Stomach smooth muscle (tissue), 2 donors: ENCODE results near the gene CNNM2.

Experiments used
- H3K27ac ChIP-seq: one replicate; pipeline ENCODE4 v1.7.0; 2013; ENCODE audit warnings: mild to moderate bottlenecking, low read length, inconsistent platforms
- H3K27me3 ChIP-seq, 2 donors: one replicate each; pipeline ENCODE4 v1.7.0; 2013; ENCODE audit warnings: low read length in 2 of 2; ENCODE audit not compliant: insufficient read depth in 2 of 2, control insufficient read depth in 1 of 2
- H3K36me3 ChIP-seq, 2 donors: one replicate each; pipeline ENCODE4 v1.7.0; 2013; ENCODE audit warnings: low read length in 2 of 2; ENCODE audit not compliant: control insufficient read depth in 2 of 2, insufficient read depth in 2 of 2
- H3K4me1 ChIP-seq: one replicate; pipeline ENCODE4 v1.7.0; 2013; ENCODE audit warnings: low read length; ENCODE audit not compliant: control insufficient read depth, insufficient read depth
- H3K4me3 ChIP-seq, 2 donors: one replicate each; pipeline ENCODE4 v1.7.0; 2013; ENCODE audit warnings: low read length in 2 of 2
- H3K9ac ChIP-seq, 2 donors: one replicate each; pipeline ENCODE4 v1.7.0; 2013; ENCODE audit warnings: low read length in 2 of 2, mild to moderate bottlenecking in 1 of 2
- H3K9me3 ChIP-seq, 2 donors: one replicate each; pipeline ENCODE4 v1.7.0; 2013; ENCODE audit warnings: low read length in 2 of 2; ENCODE audit not compliant: control insufficient read depth in 2 of 2
- donor health status: healthy.
- donor health status: Pancreatic carcinoma.

CNNM2 gene

GRCh38 chr10:102917962-102918816, at the start of gene CNNM2:
CNNM2 (plus strand) TSS chr10:102918294; CDS start chr10:102918481, 187 bp downstream.
- Histone ChIP-seq H3K4me1 (peaks cover 30% of the 10 kb centered on the region), H3K9ac (peak within 1 kb of the TSS; percentile 71 to 81), H3K36me3 (no peaks in the 10 kb centered on the region), H3K27me3 (no peaks in the 10 kb centered on the region), H3K9me3 (no peaks in the 10 kb centered on the region), H3K27ac (peak within 1 kb of the TSS; percentile 76), H3K4me3 (peak within 1 kb of the TSS; percentile 94 to 95)

GRCh38 chr10:102868911-102869257, 49.2 kb upstream of the CNNM2 start:
- Histone ChIP-seq H3K9ac (peak overlapping the region; percentile 58 to 72), H3K27ac (no peak overlapping the region), H3K4me3 (peak overlapping the region; percentile 51 to 80), H3K9me3 (no peaks in the 10 kb centered on the region), H3K4me1 (peaks cover 12% of the 10 kb centered on the region), H3K36me3 (peaks cover 5 to 6% of the 10 kb centered on the region in 2 donors), H3K27me3 (peaks cover 0 to 2% of the 10 kb centered on the region in 2 donors)

DNA sequence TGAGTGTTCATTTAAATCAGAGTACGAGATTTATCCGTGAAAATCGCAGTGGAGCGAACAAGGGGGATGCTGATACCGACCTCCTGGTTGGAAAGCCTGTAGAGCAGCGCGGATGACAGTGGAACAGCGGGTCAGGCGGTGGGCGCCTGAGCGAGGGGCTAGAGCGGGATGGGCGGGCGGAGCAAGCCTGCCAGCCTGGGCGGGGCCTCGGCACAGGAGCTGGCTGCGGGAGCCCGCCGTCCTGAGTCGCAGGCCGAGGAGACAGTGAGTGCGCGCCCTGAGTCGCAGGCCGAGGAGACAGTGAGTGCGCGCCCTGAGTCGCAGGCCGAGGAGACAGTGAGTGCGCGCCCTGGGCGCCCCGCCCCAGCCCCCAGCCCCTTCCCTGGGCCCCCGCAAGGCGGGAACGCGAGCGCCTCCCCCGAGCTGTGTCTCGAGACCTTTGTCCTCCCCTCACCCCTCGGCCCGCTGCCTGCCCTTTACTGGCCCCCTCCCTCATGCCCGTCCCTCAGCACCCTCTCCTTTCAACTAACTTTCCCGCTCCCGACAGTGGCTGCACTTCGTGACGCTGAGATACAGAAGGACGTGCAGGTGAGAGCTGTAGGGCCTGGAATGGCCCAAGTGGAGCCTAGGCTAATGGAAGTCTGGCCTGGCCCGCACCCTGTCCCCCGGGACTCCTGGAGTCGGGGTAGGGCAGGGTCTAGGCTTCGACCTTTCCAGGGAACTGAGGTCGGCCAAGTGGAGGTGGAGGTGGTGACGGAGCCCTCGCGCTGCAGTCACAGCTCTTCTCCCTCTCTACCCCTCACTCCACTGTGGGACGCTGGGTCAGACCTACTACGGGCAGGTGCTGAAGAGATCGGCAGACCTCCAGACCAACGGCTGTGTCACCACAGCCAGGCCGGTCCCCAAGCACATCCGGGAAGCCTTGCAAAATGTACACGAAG, 48.6 kb upstream of the CNNM2 start, which contains the start of gene AS3MT:
TSS of gene AS3MT (plus strand) at position 213 of the 941 bp plus-strand sequence. CDS start at position 336, 123 bp downstream.
- H3K27ac ChIP-seq = no peak within 1 kb of the TSS
- peak within 1 kb of the TSS; percentile 80 for H3K9ac ChIP-seq
- H3K4me3 ChIP-seq = peak within 1 kb of the TSS; percentile 80 to 90

DNA sequence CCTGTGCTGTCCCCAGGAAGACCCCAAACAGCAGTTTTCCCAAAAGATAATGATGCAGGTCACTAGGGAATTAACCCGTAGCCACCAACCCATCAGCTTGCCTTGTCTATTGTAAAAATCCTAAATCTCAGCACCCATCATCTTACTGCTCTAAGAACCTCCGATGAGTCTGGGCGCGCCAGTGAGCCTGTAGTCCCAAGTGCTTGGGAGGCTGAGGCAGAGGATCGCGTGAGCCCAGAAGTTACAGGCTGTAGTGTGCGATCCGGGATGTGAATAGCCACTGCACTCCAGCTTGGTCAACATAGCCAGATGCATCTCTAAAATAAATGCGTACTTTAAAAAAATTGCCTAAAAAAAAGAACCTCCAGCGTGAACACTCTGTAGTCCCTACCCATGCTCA, 47.9 kb upstream of the CNNM2 start:
- Histone ChIP-seq H3K4me3 (peak overlapping the region; percentile 80 to 90), H3K9me3 (no peaks in the 10 kb centered on the region), H3K36me3 (peaks cover 4 to 8% of the 10 kb centered on the region in 2 donors), H3K27me3 (peaks cover 0 to 2% of the 10 kb centered on the region in 2 donors), H3K27ac (no peak overlapping the region), H3K9ac (peak overlapping the region in 1 of 2 donors; percentile 80), H3K4me1 (peaks cover 12% of the 10 kb centered on the region)

More for the DNA sequence above, 48.6 kb upstream of the CNNM2 start, which contains the start of gene AS3MT:
- no peaks in the 10 kb centered on the region for H3K9me3 ChIP-seq
- H3K36me3 ChIP-seq = peaks cover 4 to 5% of the 10 kb centered on the region in 2 donors
- H3K27me3 ChIP-seq = peaks cover 0 to 2% of the 10 kb centered on the region in 2 donors
- peaks cover 12% of the 10 kb centered on the region for H3K4me1 ChIP-seq

DNA sequence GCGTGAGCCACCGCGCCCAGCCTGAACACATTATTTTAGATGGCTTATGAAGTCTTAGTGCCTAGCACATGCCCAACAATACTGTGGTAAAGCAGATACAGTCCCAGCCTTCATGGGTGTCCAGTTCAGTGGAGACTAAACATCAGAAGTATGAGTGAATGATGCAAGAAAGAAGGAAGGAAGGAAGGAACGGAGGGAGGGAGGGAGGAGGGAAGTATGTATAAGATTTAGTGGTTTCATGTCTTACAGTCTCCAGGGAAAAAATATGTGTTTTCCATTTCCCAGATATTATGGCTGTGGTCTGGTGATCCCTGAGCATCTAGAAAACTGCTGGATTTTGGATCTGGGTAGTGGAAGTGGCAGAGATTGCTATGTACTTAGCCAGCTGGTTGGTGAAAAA, 45.9 kb upstream of the CNNM2 start:
- Histone ChIP-seq H3K4me1 (peaks cover 12% of the 10 kb centered on the region), H3K27me3 (peaks cover 0 to 2% of the 10 kb centered on the region in 2 donors), H3K36me3 (peaks cover 3 to 8% of the 10 kb centered on the region in 2 donors), H3K4me3 (no peak overlapping the region), H3K27ac (no peak overlapping the region), H3K9ac (no peak overlapping the region), H3K9me3 (no peaks in the 10 kb centered on the region)

GRCh38 chr10:102876747-102877153, 41.3 kb upstream of the CNNM2 start:
- H3K9ac ChIP-seq = no peak overlapping the region
- no peaks in the 10 kb centered on the region for H3K9me3 ChIP-seq
- H3K36me3 ChIP-seq = peaks cover 3 to 8% of the 10 kb centered on the region in 2 donors
- H3K27ac ChIP-seq = no peak overlapping the region
- H3K4me3 ChIP-seq = no peak overlapping the region
- H3K4me1 ChIP-seq = no peaks in the 10 kb centered on the region
- no peaks in the 10 kb centered on the region for H3K27me3 ChIP-seq

GRCh38 chr10:102878629-102879028, 39.5 kb upstream of the CNNM2 start:
- Histone ChIP-seq H3K36me3 (peaks cover 3 to 8% of the 10 kb centered on the region in 2 donors), H3K9me3 (no peaks in the 10 kb centered on the region), H3K4me3 (no peak overlapping the region), H3K27me3 (no peaks in the 10 kb centered on the region), H3K27ac (no peak overlapping the region), H3K4me1 (no peaks in the 10 kb centered on the region), H3K9ac (no peak overlapping the region)

GRCh38 chr10:102880256-102880655, 37.8 kb upstream of the CNNM2 start:
- Histone ChIP-seq H3K36me3 (peaks cover 3 to 4% of the 10 kb centered on the region in 2 donors), H3K27ac (no peak overlapping the region), H3K27me3 (no peaks in the 10 kb centered on the region), H3K9me3 (no peaks in the 10 kb centered on the region), H3K4me1 (no peaks in the 10 kb centered on the region), H3K9ac (no peak overlapping the region), H3K4me3 (no peak overlapping the region)

- Histone ChIP-seq H3K36me3 (peaks cover 2 to 11% of the 10 kb centered on the region in 2 donors), H3K4me1 (no peaks in the 10 kb centered on the region), H3K4me3 (no peak overlapping the region), H3K27me3 (no peaks in the 10 kb centered on the region), H3K27ac (no peak overlapping the region), H3K9ac (no peak overlapping the region), H3K9me3 (no peaks in the 10 kb centered on the region)
Measured at GRCh38 chr10:102888048-102888447, 30.0 kb upstream of the CNNM2 start.

DNA sequence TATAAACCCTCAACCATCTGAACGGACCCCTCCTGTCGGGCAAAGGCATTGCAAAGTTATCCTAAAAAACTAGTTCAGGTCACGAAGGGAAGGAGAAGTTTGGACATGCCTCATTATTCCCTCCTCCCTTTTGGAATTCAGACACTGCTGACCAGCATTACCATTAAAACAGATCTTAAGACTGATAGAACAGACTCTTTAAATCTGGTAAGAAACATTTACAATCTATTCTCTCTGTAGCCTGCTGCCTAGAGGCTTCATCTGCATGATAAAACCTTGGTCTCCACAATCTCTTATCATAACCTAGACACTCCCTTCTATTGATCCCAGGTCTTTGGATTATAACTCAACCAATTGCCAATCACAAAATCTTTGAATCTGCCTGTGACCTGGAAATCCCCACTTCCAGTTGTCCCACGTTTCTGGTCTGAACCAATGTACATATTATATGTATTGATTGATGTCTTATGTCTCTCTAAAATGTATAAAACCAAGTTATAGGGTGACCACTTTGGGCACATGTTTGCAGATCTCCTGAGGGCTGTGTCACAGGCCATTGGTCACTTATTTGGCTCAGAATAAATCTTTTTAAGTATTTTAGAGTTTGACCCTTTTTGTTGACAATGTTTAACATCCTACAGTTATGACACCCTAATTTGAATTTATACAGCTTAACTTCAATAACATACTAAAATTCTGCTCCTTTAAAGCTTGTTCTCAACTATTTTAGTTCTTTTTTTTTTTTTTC, 23.5 kb upstream of the CNNM2 start:
- no peaks in the 10 kb centered on the region for H3K27me3 ChIP-seq
- no peak overlapping the region for H3K4me3 ChIP-seq
- H3K27ac ChIP-seq = no peak overlapping the region
- no peak overlapping the region for H3K9ac ChIP-seq
- no peaks in the 10 kb centered on the region for H3K4me1 ChIP-seq
- H3K9me3 ChIP-seq = no peaks in the 10 kb centered on the region
- peaks cover 9 to 15% of the 10 kb centered on the region in 2 donors for H3K36me3 ChIP-seq
